HG03060 (cell line): Measurements from ENCODE around the gene BNC2.

Experiments used
- ATAC-seq: cut with Tn5 transposase; IDR thresholded peaks from one replicate; pipeline ENCODE4 v1.9.1; 2021; ENCODE audit warnings: low read depth, moderate number of reproducible peaks; ENCODE audit not compliant: unreplicated experiment

The BNC2 gene

GRCh38 chr9:16824545-16825330, 45.7 kb downstream of the BNC2 start:
- ATAC-seq: no peak

DNA sequence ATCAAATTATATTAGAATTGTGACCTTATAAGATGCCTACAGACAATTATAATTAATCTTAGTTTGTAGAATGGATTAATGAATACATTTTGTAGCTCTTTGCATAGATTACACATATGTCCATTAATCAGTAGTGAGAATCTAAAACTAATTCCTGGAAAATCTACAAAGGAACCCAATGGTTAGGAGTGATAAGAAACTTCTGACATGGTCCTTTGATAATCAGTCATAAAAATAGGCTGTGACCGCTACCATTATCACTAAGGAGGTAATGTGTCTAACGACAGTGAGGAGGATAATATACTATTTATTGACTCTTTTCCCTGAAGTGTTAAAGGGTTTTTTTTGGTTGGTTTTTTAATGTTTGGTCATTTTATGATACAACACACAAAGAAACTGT, 46.6 kb downstream of the BNC2 start:
- no peak for ATAC-seq

DNA sequence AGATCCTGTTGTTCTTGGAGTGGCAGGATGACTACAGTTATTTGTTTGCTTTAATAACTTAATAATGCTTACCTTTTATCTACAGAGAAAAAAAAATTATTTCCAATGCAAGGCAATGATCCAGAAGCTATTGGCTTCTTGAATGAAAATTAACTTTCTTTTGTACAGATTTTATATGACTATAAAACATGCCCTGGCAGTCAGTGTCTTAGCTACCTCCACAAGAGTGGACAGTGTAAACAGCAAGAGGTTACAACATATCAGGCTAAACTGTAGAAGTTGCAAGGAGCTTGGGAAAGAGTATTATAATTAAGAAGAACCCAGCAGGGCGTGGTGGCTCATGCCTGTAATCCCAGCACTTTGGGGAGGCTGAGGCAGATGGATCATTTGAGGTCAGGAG, 49.1 kb downstream of the BNC2 start:
- ATAC-seq: no peak

DNA sequence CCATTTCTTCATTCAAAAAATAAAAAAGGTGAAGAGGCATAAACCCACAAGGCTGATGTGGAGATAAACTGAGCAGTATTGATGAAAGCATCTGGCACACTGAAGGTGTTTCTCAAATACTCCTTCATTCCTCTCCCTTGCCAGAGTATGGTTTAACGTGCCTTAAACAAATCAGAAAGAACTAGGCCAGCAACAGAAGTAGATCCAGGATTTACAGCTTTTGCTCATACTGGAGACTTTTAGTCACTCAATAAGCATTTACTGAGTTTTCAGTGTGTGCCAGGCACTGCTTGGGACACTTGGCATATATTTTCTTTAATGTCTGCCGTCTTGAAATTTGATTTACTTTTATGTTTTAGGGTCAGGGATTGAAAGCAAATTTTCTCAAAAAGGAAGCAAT, 53.0 kb downstream of the BNC2 start:
- ATAC-seq: no peak

DNA sequence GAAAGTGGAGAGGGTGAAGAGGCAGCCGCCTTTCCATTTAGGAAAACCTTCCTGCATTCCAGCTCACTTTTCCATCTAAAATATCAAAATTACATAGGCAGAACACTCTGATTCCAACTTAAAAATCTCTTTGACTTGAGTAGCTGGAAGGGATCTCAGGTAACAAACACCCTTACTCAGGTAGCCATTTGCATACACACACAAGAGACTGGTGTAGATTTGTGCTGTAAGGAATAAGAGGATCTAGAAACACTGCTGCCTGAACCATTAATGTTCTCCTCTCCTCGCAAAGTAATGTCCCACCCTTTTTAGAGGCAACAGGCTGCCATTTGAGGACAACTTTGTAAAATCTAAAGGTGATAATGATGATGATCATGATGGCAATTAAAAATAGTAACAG, 53.5 kb downstream of the BNC2 start:
- ATAC-seq: no peak

DNA sequence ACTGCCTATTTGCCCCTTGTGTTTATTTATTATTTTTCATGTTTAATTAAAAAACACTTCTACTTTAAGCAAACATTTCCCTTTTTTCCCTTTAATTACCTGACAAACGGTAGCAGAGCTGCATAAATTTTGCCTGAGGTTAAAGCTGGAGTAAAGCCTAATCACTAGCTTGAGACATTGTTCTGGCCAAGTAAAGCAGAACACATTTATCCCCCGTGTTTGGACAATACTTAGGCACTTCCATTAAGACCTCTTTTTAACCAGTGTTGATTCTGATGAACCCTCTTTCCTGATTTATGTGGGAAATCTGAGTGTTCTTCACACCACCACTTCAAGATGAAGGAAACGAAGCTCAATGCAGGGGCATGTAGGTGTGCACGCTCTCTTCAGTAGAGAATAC, 54.5 kb downstream of the BNC2 start:
- no peak for ATAC-seq

- ATAC-seq: no peak
Observed at GRCh38 chr9:16815079-16815478, 55.4 kb downstream of the BNC2 start.

DNA sequence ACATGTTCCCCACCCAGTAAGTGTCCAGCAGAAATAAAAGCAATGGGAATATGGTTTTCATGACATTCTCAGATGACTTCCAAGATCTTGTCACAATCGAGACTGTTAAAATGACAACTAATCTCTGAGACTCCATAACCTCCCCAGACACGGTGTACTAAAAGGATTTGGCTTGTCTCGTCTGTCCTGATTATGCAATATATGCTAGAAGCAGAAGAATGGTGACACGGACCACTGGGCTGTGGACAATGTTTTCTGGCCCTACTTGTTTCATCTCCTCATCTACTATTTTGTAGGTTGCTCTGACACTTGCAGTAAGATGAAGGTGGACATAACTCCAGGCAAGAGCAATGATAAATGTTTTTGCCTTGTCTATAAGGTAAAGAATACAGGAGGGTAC, 56.6 kb downstream of the BNC2 start:
- no peak for ATAC-seq

DNA sequence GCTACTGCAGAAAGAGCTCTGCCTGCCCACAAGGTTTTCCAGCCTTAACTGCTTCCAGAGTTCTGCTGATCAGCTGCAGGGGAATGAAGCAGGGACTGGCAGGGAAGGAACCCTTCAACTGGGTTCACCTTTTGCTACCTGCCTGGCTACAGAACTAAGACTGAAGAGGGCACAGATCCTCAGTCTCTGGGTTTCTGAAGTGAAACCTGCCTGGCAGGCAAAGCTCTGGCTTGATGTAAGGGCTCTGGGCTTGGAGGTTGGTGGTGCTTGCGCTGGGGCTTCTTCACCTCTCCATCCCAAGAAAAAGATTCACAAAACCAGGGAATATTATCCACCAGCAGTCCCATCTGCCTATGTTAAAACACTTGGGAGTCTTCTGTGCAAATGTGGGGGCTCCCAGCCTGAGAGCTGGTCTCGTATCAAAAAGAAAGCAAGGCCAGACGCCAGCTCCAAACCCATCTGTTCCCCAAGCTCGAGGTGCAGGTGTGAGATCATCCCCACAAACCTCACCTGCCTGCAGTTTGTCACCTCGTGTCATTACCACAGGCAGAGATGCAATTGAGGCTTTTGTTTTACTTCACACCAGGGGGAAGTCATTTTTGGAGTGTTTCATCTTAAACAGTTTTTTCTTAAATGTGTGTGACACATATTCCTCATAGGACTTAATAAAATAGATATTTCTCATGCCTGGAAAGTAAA, 58.3 kb downstream of the BNC2 start:
- no peak for ATAC-seq

DNA sequence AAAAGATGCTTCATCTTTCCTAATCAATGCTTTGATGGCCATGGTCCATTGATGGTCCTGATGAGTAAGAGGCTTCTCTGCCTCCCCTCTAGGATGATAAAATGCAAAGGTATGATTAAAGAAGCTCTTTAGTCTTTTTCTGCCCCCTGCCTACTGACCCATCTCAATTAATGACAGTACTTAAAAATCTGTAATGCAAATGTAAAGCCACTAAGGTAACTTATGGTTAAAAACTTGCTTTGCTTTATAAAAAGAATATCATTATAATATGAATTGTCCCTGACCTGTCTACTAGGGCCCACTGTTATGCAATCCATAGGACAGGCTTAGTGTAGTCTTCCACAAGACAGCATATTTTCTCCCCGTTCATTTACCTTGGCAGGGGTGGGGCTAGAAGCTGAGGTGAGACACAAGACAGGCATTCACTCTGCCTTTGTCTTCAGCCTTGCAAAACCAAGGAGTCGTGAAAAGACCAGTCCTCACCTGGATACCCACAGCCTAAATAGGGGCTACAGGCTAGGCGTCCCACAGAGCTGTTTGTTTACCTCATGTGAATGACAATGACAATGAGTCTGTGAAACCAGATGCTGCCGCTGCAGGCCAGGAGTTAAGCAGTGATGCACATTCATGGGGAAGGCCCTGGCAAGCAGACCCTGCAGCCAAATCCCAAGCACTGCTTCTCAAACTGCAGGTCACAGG, 60.4 kb downstream of the BNC2 start:
- no peak for ATAC-seq

- ATAC-seq: no peak
Observed at GRCh38 chr9:16806674-16807073, 63.8 kb downstream of the BNC2 start.

- no peak for ATAC-seq
Observed at GRCh38 chr9:16803648-16804047, 66.8 kb downstream of the BNC2 start.

DNA sequence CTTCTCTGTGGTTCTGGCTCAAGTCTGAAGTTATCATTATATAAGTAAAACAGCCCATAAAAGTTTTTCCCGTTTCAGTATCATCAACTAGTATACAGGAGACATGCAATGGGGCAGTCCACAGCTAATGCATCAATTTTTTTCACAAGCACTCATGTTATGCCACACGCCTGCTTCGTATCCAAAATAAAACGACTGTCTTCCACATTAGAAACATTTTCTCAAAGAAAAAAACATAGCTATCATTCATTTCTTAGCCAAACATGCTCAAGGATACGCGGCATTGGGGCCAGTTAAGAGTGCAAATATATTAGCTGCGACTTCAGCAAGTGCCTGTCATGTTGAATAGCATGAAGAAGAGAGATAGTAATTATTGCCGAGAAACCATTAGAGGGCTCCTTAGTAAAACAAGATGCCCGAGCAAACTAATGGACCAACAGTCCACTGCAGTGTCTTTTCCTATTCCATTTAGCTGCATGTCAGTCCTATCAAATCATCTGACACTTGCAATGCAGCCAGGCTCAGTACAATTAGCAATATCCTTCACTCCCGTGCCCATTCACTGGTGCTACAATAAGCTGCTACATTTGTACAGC, 68.5 kb downstream of the BNC2 start:
- no peak for ATAC-seq

DNA sequence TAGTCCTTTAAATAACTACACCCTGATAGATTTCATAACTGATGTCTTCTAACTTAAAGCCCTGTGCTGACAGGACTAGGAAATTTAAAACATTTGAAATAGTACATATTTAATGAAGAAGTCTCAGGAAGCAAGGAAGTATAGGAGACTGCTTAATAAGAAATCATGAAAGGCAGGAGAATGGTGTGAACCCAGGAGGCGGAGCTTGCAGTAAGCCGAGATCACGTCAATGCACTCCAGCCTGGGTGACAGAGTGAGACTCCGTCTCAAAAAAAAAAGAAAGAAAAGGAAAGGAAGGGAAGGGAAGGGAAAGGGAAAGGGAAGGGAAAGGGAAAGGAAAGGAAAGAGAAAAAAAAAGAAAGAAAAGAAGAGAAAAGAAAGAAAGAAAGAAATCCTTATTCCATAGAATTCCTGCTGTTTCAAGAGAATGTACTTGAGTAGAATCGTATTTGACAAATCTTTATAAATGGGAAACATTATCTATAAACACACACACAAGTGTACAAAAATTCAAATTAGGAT, 74.1 kb downstream of the BNC2 start:
- ATAC-seq: no peak

DNA sequence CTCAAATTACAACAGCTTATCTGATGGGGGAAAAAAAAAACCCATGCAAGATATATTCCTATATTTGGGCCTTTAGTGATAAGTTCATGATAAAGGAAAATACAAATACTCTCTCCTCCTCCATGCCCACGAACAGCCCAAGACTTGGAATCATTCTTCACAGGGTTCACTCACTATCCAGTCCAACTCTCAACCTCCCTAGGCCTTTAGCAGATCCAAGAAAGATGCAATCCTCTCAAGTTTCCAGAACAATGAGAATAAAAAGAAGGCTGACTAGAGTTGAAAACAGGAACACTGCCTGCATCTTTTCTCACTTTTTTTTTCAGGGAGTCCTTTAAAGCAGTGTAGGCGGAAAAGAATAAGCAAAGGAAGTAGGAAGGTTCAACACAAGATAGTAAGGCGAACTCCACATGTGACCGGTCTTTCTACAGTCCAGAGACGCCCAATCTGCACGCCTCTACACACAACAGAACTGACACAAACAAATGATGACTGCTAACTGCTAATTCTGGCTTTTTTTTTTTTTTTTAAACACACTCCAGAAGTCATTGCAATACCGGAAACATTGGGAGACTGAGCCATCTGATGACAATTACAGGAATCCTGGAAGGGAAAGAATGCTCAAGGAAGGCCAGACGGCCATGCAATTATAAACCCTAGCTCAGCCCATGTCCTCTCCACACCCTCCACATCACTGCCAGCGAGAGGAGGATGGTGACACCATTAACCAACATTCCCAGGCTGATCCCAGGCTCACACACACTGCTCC, 75.4 kb downstream of the BNC2 start:
- ATAC-seq: no peak

DNA sequence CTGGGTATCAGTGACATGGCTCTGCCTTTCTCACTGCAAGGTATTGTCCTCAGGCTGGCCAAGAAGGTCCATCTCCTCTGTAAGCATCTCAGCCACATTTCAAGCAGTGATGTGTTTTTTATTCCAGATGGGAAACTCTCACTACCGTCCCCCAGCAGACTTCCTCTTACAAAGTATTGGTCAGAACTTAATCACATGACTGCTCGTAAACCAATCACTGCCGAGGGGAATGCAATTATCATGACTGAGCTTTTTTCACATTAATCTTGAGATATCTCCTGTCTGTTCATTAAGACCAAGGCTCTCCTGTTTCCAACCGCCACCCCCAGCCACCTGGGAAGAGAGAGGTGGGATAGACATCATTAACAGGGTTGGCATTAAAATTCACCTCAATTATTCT, 76.4 kb downstream of the BNC2 start:
- ATAC-seq: no peak

DNA sequence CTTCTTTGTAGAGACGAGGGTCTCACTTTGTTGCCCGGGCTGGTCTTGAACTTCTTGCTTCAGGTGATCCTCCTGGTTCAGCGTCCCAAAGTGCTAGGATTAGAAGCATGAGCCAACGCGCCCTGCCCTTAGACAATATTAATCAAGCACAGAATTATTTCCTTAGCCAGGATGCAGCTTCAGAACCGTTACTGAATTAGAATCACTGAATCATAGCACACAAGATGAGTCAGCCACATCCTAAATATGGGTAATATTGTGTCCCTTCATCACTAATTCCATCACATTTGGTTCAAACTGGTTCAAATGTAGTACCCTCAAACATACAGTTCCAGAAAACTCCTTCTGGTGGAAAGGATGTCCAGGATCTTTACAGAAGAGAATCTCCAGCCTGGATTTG, 82.7 kb downstream of the BNC2 start:
- no peak for ATAC-seq

DNA sequence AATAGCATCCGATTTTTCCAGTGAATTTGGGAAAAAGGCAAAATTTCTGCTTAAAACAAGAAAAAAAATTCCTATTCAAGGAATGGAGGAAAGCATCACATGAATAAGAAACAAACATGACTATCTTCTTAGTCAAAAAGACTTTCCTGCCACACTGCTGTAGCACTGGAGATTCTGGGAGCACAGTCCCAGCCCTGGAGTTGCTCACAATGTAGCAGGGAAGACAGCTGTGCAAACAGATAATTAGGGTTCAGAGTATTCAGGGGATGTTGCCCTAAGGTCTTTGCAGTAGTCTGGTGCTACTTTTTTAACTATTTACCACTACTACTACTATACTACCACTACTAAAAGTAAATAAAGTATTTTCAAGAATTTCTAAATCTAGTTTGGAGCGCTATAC, 86.5 kb downstream of the BNC2 start:
- ATAC-seq: no peak

DNA sequence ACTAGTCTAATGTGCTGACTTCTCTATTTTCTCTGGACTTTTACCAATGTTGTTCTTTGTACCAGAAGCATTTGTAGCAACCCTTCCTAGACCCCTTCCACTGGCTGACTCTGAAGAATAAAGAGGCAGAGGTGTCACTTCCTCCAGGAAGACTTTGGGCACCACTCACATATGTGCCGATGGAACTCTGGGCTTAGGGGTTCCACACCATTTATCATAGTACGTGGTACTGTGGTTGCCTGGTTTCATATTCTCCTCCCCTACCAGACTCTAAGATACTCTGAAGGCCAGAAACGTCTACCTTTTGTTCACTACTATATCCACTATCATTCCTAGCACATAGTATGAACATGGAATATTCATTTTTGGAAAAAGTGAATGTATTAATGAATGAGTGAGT, 88.0 kb downstream of the BNC2 start:
- no peak for ATAC-seq

DNA sequence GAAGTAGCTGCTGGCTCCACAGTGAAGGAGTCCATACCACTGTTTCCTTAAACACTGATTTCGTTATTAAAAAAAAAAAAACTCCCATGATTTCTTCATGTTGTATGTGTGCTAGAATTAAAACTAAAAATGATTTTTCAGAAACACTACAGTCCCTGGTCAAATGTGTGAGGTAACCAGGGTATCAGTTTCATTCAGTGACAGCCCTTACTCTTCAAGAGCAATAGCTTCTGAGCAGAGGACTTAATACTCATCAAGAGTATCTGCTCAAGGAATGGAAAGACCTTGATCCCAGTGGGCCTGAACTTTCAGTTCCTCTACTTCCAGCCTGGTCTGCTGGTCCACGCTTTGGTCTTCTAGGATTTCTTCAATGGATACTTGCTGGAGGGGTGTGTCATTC, 95.1 kb downstream of the BNC2 start:
- ATAC-seq: no peak
